PC-9 (cell line): ENCODE results near the gene LRRC1.
"Not testable (repeated sequence)": the region's sequence is repeated elsewhere in the genome, so short reads cannot be mapped to it uniquely, and the experiment has no call there.

ENCODE experiments used
- CTCF ChIP-seq: fragments of 200-600 bp; sonication (generic); conservative IDR thresholded peaks from 2 replicates; pipeline ENCODE4 v1.6.1; 2017; ENCODE audit warnings: mixed run types, antibody characterized with exemption, mild to moderate bottlenecking, moderate library complexity
- EZH2 ChIP-seq: fragments of 200-600 bp; sonication (generic); IDR thresholded peaks from 2 replicates; pipeline ENCODE4 v1.8.0; 2017; ENCODE audit warnings: antibody characterized with exemption, low read depth

GRCh38 chr6:53784991-53785390, 9.8 kb upstream of the LRRC1 start:
- TF ChIP-seq CTCF, EZH2: not testable (repeated sequence)
